ENCODE results near the gene MTTP. TPM values are rescaled to one million over a fixed set of nuclear protein-coding genes. Genes with fewer than 3 reads are reported as not detected.

The MTTP gene
- total and polyA plus RNA-seq, 2 experiments from 2014 or later: not detected

DNA sequence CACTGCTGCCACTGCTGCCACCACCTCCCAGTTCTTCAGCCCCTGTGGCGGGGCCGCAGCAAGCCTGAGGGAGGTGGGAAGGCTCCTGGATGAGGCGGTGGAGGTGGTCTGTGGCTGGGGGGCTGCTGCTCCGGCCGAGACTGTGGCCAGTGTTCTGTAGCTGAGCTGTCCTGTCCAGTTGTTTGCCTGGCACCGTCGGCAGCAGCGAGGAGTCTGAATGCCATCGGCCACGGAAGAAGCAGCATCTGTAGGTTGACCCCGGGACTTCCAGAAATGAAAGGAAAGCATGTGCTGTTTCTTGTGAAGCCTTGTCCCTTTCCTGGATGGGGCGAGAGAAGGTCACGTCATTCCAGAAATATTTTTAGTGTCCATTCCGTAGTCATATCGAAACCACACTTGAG is 79.7 kb downstream of the MTTP start:
- no peaks in the 10 kb centered on the region for H3K36me3 ChIP-seq (ENCODE audit: low read depth)
- no peak overlapping the region for H3K4me3 ChIP-seq
- no peaks in the 10 kb centered on the region for H3K9me2 ChIP-seq (ENCODE audit: insufficient read depth)
- in situ Hi-C loops (cut with MboI): no loop called here
- 52 to 57% methylated on average over 14 to 15 of the region's 15 CpGs for WGBS, 2 experiments (ENCODE audit: low coverage in 1 of 2, low lambda C conversion rate in 2 of 2, missing lambda C conversion rate in 2 of 2)
- no peak overlapping the region for H3K9ac ChIP-seq
- H3K4me2 ChIP-seq (ENCODE audit: unreplicated experiment): no peak overlapping the region
- no peaks in the 10 kb centered on the region for H3K9me3 ChIP-seq (ENCODE audit: low read depth)
- no peak for DNase-seq
- TF ChIP-seq EZH2phosphoT487 (IDR thresholded peaks at IDR 0.05; ENCODE audit: insufficient read depth, low read depth) (no peak), EZH2 (IDR thresholded peaks at IDR 0.05; ENCODE audit: insufficient read depth, poor library complexity, severe bottlenecking) (no peak)
- no peaks in the 10 kb centered on the region for H3K27me3 ChIP-seq (replicated peaks; ENCODE audit: insufficient read depth)
- H2AFZ ChIP-seq: no peak overlapping the region
- H3K79me2 ChIP-seq (ENCODE audit: insufficient read depth): no peaks in the 10 kb centered on the region
- no peaks in the 10 kb centered on the region for H4K20me1 ChIP-seq (ENCODE audit: insufficient read depth)
- H3F3A ChIP-seq (ENCODE audit: insufficient read depth): no peaks in the 10 kb centered on the region
- H3K27ac ChIP-seq: no peak overlapping the region
- no peaks in the 10 kb centered on the region for H3K4me1 ChIP-seq (ENCODE audit: insufficient read depth)

DNA sequence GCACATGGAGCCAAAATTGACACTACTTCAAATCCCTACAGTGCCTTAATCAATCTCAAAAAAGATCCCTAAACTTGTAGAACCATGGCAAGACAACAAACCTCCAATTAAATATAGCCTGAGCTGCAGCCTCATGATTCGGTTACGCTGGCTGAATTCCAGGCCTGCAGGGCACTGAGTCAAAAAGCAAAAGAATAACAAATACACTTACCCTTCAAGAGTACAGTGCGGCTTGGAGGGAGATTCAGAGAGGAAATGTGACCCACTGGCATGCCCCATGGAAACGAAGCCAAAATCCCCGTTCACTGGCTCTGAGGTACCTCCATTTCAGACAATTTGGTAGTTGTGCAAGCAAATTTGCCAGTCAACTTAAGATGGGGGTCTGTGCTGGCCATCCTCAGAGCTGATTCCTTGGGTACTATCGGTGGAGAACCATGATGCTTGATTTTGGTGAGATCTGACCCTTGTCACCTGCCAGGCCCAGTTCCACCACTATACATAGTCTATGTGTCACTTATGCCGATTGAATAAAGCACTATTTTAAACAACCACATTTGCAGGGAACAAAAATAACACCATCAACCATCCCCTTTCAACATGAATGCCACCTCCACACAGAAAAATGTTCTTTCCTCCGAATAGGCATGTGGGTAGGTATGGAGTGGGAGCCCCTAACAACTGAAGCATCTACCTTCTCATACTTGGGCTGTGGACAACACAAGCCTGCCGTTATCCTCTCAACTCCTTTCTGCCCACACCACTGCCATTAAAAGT is 80.9 kb downstream of the MTTP start:
- Histone ChIP-seq H3K4me1 (ENCODE audit: insufficient read depth) (no peaks in the 10 kb centered on the region), H2AFZ (no peak overlapping the region), H3K9me3 (ENCODE audit: low read depth) (no peaks in the 10 kb centered on the region), H3K36me3 (ENCODE audit: low read depth) (no peaks in the 10 kb centered on the region), H3K27ac (no peak overlapping the region), H4K20me1 (ENCODE audit: insufficient read depth) (no peaks in the 10 kb centered on the region), H3K4me3 (no peak overlapping the region), H3K9ac (no peak overlapping the region), H3K4me2 (ENCODE audit: unreplicated experiment) (no peak overlapping the region), H3K9me2 (ENCODE audit: insufficient read depth) (no peaks in the 10 kb centered on the region), H3F3A (ENCODE audit: insufficient read depth) (no peaks in the 10 kb centered on the region), H3K27me3 (replicated peaks; ENCODE audit: insufficient read depth) (no peaks in the 10 kb centered on the region), H3K79me2 (ENCODE audit: insufficient read depth) (no peaks in the 10 kb centered on the region)
- WGBS, 2 experiments (ENCODE audit: low coverage in 1 of 2, low lambda C conversion rate in 2 of 2, missing lambda C conversion rate in 2 of 2): 35% methylated on average over 9 of the region's 9 CpGs
- in situ Hi-C loops (cut with MboI): no loop called here
- TF ChIP-seq EZH2phosphoT487 (IDR thresholded peaks at IDR 0.05; ENCODE audit: insufficient read depth, low read depth) (no peak), EZH2 (IDR thresholded peaks at IDR 0.05; ENCODE audit: insufficient read depth, poor library complexity, severe bottlenecking) (no peak)
- peak; percentile 40 for DNase-seq

DNA sequence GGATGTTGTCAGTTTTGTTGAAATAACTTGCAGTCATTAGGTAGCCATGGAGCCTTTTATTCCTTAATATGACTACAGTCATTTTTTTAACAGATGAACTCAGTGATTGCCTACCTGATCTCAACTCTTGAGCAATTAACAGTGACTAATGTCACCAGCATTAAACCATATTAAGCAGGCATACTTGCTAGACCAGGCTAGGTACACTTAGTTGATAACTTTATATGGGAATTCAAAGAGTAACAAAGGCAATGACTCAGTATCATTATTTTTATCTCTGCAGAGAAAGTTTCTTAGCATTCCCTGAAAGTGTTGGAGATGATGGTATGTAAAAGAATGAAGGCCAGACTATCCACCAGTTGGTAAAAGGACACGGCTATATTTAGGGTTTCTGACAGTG is 83.2 kb downstream of the MTTP start, which contains the start of gene C4orf54:
TSS of gene C4orf54 (minus strand) at position 31 of the 400 bp plus-strand sequence. CDS start 3,180 bp downstream, outside the sequence.
- Histone ChIP-seq H3K9me3 (ENCODE audit: low read depth) (no peaks in the 10 kb centered on the region), H3K4me3 (no peak within 1 kb of the TSS), H3K4me1 (ENCODE audit: insufficient read depth) (no peaks in the 10 kb centered on the region), H3K79me2 (ENCODE audit: insufficient read depth) (no peaks in the 10 kb centered on the region), H3K27me3 (replicated peaks; ENCODE audit: insufficient read depth) (no peaks in the 10 kb centered on the region), H3K27ac (no peak within 1 kb of the TSS), H2AFZ (no peak within 1 kb of the TSS), H3F3A (ENCODE audit: insufficient read depth) (no peaks in the 10 kb centered on the region), H3K36me3 (ENCODE audit: low read depth) (no peaks in the 10 kb centered on the region), H3K9ac (no peak within 1 kb of the TSS), H4K20me1 (ENCODE audit: insufficient read depth) (no peaks in the 10 kb centered on the region), H3K9me2 (ENCODE audit: insufficient read depth) (no peaks in the 10 kb centered on the region), H3K4me2 (ENCODE audit: unreplicated experiment) (no peak within 1 kb of the TSS)
- TF ChIP-seq EZH2 (IDR thresholded peaks at IDR 0.05; ENCODE audit: insufficient read depth, poor library complexity, severe bottlenecking): no peak
- no peak for DNase-seq
- in situ Hi-C loops (cut with MboI): no loop called here
- 22 to 39% methylated on average over 1 of the region's 1 CpG for WGBS, 2 experiments (ENCODE audit: low coverage in 1 of 2, low lambda C conversion rate in 2 of 2, missing lambda C conversion rate in 2 of 2)

DNA sequence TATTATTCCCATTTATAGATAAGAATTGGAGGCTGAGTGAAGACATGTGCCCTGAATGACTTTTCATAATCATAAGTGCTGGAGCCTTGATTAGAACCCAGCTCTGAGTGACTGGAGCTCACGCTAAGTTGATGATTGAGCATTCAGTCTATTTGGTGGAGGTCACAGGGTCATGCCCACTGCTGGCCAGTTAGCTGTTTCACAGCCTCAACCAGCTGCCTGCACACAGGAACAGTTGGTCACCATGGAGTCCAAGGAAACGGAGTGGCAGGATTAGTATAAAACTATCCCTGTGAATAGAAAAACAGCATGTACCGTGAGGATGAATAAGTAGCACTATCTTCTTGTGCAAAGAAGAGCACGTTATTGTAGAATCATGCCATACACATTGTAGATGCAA is 84.0 kb downstream of the MTTP start:
- H3K9me2 ChIP-seq (ENCODE audit: insufficient read depth): no peaks in the 10 kb centered on the region
- in situ Hi-C loops (cut with MboI): no loop called here
- H3K79me2 ChIP-seq (ENCODE audit: insufficient read depth): no peaks in the 10 kb centered on the region
- DNase-seq: no peak
- no peak overlapping the region for H3K9ac ChIP-seq
- no peaks in the 10 kb centered on the region for H3K36me3 ChIP-seq (ENCODE audit: low read depth)
- no peaks in the 10 kb centered on the region for H3K4me1 ChIP-seq (ENCODE audit: insufficient read depth)
- H3K4me2 ChIP-seq (ENCODE audit: unreplicated experiment): no peak overlapping the region
- no peak overlapping the region for H3K27ac ChIP-seq
- 49 to 51% methylated on average over 4 of the region's 4 CpGs for WGBS, 2 experiments (ENCODE audit: low coverage in 1 of 2, low lambda C conversion rate in 2 of 2, missing lambda C conversion rate in 2 of 2)
- no peaks in the 10 kb centered on the region for H3K9me3 ChIP-seq (ENCODE audit: low read depth)
- H3F3A ChIP-seq (ENCODE audit: insufficient read depth): no peaks in the 10 kb centered on the region
- H3K27me3 ChIP-seq (replicated peaks; ENCODE audit: insufficient read depth): no peaks in the 10 kb centered on the region
- no peaks in the 10 kb centered on the region for H4K20me1 ChIP-seq (ENCODE audit: insufficient read depth)
- no peak overlapping the region for H3K4me3 ChIP-seq
- TF ChIP-seq EZH2phosphoT487 (IDR thresholded peaks at IDR 0.05; ENCODE audit: insufficient read depth, low read depth): no peak
- no peak for TF ChIP-seq EZH2 (IDR thresholded peaks at IDR 0.05; ENCODE audit: insufficient read depth, poor library complexity, severe bottlenecking)
- no peak overlapping the region for H2AFZ ChIP-seq
